GF-D8 (cell line): ENCODE measurements around the gene CHD9.
"Not testable (repeated sequence)": the region's sequence is repeated elsewhere in the genome, so short reads cannot be mapped to it uniquely, and the experiment has no call there.

Source experiments
- DNase-seq: peaks from one replicate; lab custom pipeline; 2025; lab: John Stamatoyannopoulos, UW

The CHD9 gene

GRCh38 chr16:53282328-53282727 is 227.5 kb downstream of the CHD9 start:
- no peak for DNase-seq

- DNase-seq = no peak
Observed at GRCh38 chr16:53282975-53283946, 228.5 kb downstream of the CHD9 start.

- DNase-seq = no peak
Observed at GRCh38 chr16:53285236-53285635, 230.4 kb downstream of the CHD9 start.

GRCh38 chr16:53290520-53290919 is 235.7 kb downstream of the CHD9 start:
- no peak for DNase-seq

GRCh38 chr16:53291757-53292392 is 237.1 kb downstream of the CHD9 start:
- no peak for DNase-seq

- no peak for DNase-seq
Observed at GRCh38 chr16:53297477-53297876, 242.7 kb downstream of the CHD9 start.

GRCh38 chr16:53304334-53304733 is 249.5 kb downstream of the CHD9 start:
- no peak for DNase-seq

- DNase-seq = no peak
Observed at GRCh38 chr16:53305743-53306142, 251.0 kb downstream of the CHD9 start.

GRCh38 chr16:53309457-53309856 is 254.7 kb downstream of the CHD9 start:
- no peak for DNase-seq

GRCh38 chr16:53320992-53321391 is 266.2 kb downstream of the CHD9 start:
- DNase-seq = no peak

- DNase-seq = no peak
Observed at GRCh38 chr16:53323924-53324323, 269.1 kb downstream of the CHD9 start.

- DNase-seq = not testable (repeated sequence)
Observed at GRCh38 chr16:53330991-53331390, 276.2 kb downstream of the CHD9 start.

- no peak for DNase-seq
Observed at GRCh38 chr16:53334581-53334980, 279.8 kb downstream of the CHD9 start.

- DNase-seq = no peak
Observed at GRCh38 chr16:53337294-53337693, 282.5 kb downstream of the CHD9 start.

GRCh38 chr16:53341792-53342191 is 287.0 kb downstream of the CHD9 start:
- no peak for DNase-seq

GRCh38 chr16:53355064-53355463 is 300.3 kb downstream of the CHD9 start:
- DNase-seq = no peak

GRCh38 chr16:53356478-53357207 is 301.9 kb downstream of the CHD9 start:
- no peak for DNase-seq

- no peak for DNase-seq
Observed at GRCh38 chr16:53357208-53357586, 302.4 kb downstream of the CHD9 start.

- DNase-seq = no peak
Observed at GRCh38 chr16:53357955-53358354, 303.2 kb downstream of the CHD9 start.

- DNase-seq = no peak
Observed at GRCh38 chr16:53358884-53359283, 304.1 kb downstream of the CHD9 start.

- peak; percentile 92 for DNase-seq
Observed at GRCh38 chr16:53369921-53370320, 315.1 kb downstream of the CHD9 start.

GRCh38 chr16:53370827-53371226 is 316.0 kb downstream of the CHD9 start:
- no peak for DNase-seq
